ENCODE data around the gene RASA2. TPM values are rescaled to one million over a fixed set of nuclear protein-coding genes. Genes with fewer than 3 reads are reported as not detected.

RASA2 gene
- total RNA-seq, 3 donors from 2014 or later = 15.5 to 22.5 (median 21.7) TPM

DNA sequence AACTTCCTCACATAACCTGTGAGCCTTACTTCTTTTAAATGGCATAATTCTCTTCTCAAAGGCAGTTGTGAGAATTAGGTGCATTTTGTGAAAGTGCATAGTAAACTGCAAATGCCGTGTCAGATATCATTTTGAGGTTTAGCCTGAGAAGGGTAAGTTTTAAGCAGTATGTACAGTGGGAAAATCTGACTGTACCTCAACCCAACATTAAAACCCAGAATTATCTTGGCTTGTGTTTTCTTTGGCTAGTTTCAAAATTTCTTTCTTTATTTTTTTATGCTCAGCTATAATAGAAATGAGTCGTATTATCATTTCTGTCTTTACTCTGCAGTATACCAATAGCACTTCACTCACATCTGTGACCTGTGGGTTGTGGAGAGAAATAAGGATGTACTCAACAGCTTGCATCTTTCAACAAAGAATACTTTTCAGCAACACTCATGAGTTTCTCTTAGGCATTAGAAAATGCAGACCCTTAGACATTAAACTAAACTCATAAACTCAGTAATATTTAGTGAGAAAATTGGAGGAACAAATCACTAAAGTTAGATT, 65.7 kb downstream of the RASA2 start:
- no peaks in the 10 kb centered on the region for H3K4me1 ChIP-seq (ENCODE audit: low read depth)
- intact Hi-C loops (cut with DNase I, micrococcal nuclease) = no loop called here
- DNase-seq (no peak), ATAC-seq (no peak)
- no peaks in the 10 kb centered on the region for H3K36me3 ChIP-seq (ENCODE audit: low read depth)
- TF ChIP-seq, protein P1, sequence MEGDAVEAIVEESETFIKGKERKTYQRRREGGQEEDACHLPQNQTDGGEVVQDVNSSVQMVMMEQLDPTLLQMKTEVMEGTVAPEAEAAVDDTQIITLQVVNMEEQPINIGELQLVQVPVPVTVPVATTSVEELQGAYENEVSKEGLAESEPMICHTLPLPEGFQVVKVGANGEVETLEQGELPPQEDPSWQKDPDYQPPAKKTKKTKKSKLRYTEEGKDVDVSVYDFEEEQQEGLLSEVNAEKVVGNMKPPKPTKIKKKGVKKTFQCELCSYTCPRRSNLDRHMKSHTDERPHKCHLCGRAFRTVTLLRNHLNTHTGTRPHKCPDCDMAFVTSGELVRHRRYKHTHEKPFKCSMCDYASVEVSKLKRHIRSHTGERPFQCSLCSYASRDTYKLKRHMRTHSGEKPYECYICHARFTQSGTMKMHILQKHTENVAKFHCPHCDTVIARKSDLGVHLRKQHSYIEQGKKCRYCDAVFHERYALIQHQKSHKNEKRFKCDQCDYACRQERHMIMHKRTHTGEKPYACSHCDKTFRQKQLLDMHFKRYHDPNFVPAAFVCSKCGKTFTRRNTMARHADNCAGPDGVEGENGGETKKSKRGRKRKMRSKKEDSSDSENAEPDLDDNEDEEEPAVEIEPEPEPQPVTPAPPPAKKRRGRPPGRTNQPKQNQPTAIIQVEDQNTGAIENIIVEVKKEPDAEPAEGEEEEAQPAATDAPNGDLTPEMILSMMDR (IDR thresholded peaks at IDR 0.05) = no peak
- no peaks in the 10 kb centered on the region for H3K9me3 ChIP-seq
- H3K4me3 ChIP-seq = no peak overlapping the region

DNA sequence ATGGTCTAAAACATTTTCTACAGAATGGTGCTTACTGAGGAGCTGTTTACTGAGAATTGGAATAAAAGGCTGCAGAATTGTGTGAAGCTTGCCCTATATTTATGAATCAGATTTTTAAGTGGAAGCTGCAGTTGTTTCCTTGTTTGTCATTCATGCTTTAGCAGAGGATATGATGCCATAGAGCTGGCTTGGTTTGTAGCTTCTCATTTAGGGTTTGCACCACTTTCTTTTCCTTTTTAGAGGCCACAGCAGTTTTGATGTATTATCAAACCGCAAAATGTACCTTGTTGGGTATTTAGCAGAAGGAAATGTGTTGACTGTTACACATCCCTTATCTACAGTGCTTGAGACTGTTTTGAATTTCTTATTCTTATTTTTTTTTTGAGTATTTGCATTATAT, 66.2 kb downstream of the RASA2 start:
- Histone ChIP-seq H3K4me1 (ENCODE audit: low read depth) (no peaks in the 10 kb centered on the region), H3K36me3 (ENCODE audit: low read depth) (no peaks in the 10 kb centered on the region), H3K4me3 (no peak overlapping the region), H3K9me3 (no peaks in the 10 kb centered on the region)
- ATAC-seq (peak; percentile 86), DNase-seq (no peak)
- intact Hi-C loops (cut with DNase I, micrococcal nuclease) = no loop called here
- TF ChIP-seq, protein P1 (IDR thresholded peaks at IDR 0.05) = no peak

DNA sequence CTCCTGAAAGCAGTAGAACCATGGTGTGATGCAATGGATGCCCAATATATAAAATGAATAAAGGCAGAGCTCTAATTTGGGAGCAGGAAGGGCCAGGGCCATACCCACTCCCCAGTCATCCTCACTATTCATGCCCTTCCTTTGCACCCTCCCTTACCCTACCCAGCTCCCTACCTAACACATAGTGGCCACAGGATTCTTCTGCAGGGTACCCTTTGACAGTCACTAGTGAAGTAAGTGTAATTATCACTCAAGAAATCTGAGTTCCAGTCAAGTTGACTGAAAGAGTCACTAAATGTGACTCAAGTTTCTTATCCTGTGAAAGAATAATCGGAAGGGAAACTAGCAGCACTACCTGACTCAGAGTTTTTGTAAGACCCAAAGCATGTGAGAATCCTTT, 69.2 kb downstream of the RASA2 start:
- Histone ChIP-seq H3K9me3 (no peaks in the 10 kb centered on the region), H3K4me1 (ENCODE audit: low read depth) (no peaks in the 10 kb centered on the region), H3K4me3 (no peak overlapping the region), H3K36me3 (ENCODE audit: low read depth) (no peaks in the 10 kb centered on the region)
- intact Hi-C loops (cut with DNase I, micrococcal nuclease) = no loop called here
- DNase-seq (no peak), ATAC-seq (no peak)
- TF ChIP-seq, protein P1 (IDR thresholded peaks at IDR 0.05) = no peak

DNA sequence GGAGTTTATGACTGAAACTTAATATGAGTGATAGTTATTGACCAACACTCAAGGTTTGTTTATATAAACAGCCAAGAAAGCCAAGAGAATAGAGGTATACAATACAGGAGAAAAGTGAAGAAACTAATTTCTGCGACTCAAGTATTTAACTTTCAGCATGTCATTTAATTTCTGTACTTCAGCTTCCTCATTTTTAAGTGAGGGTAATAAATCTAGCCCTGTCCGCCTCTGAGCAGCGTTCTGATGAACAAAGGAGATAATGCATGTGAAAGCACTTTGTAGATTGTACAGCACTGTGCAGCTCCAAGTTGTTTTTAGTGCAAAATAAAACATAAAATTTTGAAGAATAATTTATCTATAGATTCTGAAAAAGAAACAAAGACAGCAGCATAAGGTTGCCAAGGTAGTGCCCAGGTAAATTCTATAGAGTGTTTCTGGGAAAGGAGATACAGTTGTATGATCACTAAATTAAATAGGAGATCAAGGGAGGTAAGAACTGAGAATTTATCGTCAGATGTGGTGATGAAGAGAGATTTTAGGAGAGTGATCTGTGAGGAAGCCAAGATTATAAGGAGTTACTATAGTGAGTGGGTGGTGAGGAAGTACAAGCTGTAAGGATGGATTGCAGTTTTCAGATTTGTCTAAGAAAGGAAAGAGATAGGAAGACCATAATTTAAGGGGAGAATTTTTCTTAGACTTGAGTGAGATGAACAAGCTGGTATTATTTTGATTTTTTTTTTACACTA, 71.3 kb downstream of the RASA2 start:
- peak in 1 of 3 donors; percentile 28 for DNase-seq
- intact Hi-C loops (cut with DNase I, micrococcal nuclease) = no loop called here
- H3K4me1 ChIP-seq (ENCODE audit: low read depth) = no peaks in the 10 kb centered on the region
- H3K4me3 ChIP-seq = no peak overlapping the region
- no peaks in the 10 kb centered on the region for H3K9me3 ChIP-seq
- peak; percentile 72 for ATAC-seq
- H3K36me3 ChIP-seq (ENCODE audit: low read depth) = no peaks in the 10 kb centered on the region
- TF ChIP-seq, protein P1 (IDR thresholded peaks at IDR 0.05) = no peak

DNA sequence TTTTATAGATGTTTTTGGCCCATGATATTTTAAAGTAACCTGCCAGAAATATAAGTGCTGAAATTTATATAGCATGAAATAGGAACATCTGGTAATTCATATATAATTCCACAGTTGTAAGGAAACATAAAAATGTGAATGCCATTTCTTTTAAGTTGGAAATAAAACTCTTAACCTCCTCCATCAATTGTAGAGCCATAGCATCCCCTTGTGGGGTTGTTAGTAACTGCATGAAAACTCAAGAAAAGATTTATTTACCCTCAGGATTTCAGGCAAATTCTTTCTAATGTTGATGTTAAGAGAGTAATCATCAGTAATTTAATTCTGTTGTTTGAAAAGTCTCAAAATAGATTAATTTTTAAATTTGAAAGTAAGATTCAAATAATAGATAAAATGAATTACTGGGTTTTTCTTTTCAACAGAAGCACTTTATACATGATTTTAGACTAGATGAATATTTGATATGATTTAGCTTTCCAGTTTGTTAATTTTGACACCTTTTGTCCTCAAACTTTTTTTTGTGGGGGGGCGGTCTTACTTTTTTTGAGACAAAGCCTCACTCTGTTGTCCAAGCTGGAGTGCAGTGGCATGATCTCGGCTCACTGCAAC, 74.7 kb downstream of the RASA2 start:
- TF ChIP-seq, protein P1 (IDR thresholded peaks at IDR 0.05) = peak; percentile 78
- ATAC-seq (peak; percentile 57), DNase-seq (peak in 1 of 3 donors; percentile 73)
- H3K4me1 ChIP-seq (ENCODE audit: low read depth) = no peaks in the 10 kb centered on the region
- no peaks in the 10 kb centered on the region for H3K36me3 ChIP-seq (ENCODE audit: low read depth)
- no peaks in the 10 kb centered on the region for H3K9me3 ChIP-seq
- no peak overlapping the region for H3K4me3 ChIP-seq
- intact Hi-C loops (cut with DNase I, micrococcal nuclease) = loop anchor here (5.0 kb wide), 3 partner anchors 89 to 259 kb away; no protein-coding TSS in a partner anchor

All from mucosa of descending colon (tissue), 3 donors.